ENCODE results near the gene NUP54. TPM values are rescaled to one million over a fixed set of nuclear protein-coding genes. Genes with fewer than 3 reads are reported as not detected.

Gene NUP54
- total RNA-seq, 2 donors from 2014 or later: 31.5 to 35.3 TPM

- no peak overlapping the region for H3K27ac ChIP-seq
- no peaks in the 10 kb centered on the region for H3K9me3 ChIP-seq
- no peak for TF ChIP-seq CTCF (IDR thresholded peaks at IDR 0.05)
- no peak overlapping the region for H3K4me3 ChIP-seq
- no peak overlapping the region for H3K9ac ChIP-seq (ENCODE audit: low read depth in 2 of 2, low read length in 2 of 2)
- intact Hi-C loops (cut with DNase I): no loop called here
- H3K27me3 ChIP-seq: no peaks in the 10 kb centered on the region
- no peaks in the 10 kb centered on the region for H3K4me1 ChIP-seq
- peaks cover 8% of the 10 kb centered on the region for H3K36me3 ChIP-seq
- no peak for DNase-seq
Observed at GRCh38 chr4:76168688-76169087, 20.5 kb upstream of the NUP54 start.

GRCh38 chr4:76166480-76166879 lies 18.3 kb upstream of the NUP54 start:
- intact Hi-C loops (cut with DNase I): no loop called here

GRCh38 chr4:76160355-76160754 lies 12.2 kb upstream of the NUP54 start:
- no peaks in the 10 kb centered on the region for H3K9me3 ChIP-seq
- H3K4me1 ChIP-seq: no peaks in the 10 kb centered on the region
- peaks cover 4% of the 10 kb centered on the region for H3K36me3 ChIP-seq
- no peak overlapping the region for H3K27ac ChIP-seq
- no peak overlapping the region for H3K4me3 ChIP-seq
- H3K27me3 ChIP-seq: no peaks in the 10 kb centered on the region
- intact Hi-C loops (cut with DNase I): no loop called here
- TF ChIP-seq CTCF (IDR thresholded peaks at IDR 0.05): no peak
- H3K9ac ChIP-seq (ENCODE audit: low read depth in 2 of 2, low read length in 2 of 2): no peak overlapping the region
- DNase-seq: no peak

More at GRCh38 chr4:76166480-76166879, 18.3 kb upstream of the NUP54 start:
- TF ChIP-seq CTCF (IDR thresholded peaks at IDR 0.05): no peak
- Histone ChIP-seq H3K4me1 (no peaks in the 10 kb centered on the region), H3K9ac (ENCODE audit: low read depth in 2 of 2, low read length in 2 of 2) (no peak overlapping the region), H3K4me3 (no peak overlapping the region), H3K36me3 (peaks cover 4% of the 10 kb centered on the region), H3K9me3 (no peaks in the 10 kb centered on the region), H3K27ac (no peak overlapping the region), H3K27me3 (no peaks in the 10 kb centered on the region)
- no peak for DNase-seq

GRCh38 chr4:76156635-76157034 lies 8.4 kb upstream of the NUP54 start:
- H3K4me3 ChIP-seq: no peak overlapping the region
- no peaks in the 10 kb centered on the region for H3K27me3 ChIP-seq
- intact Hi-C loops (cut with DNase I): no loop called here
- no peak for DNase-seq
- no peak for TF ChIP-seq CTCF (IDR thresholded peaks at IDR 0.05)
- H3K4me1 ChIP-seq: no peaks in the 10 kb centered on the region
- no peak overlapping the region for H3K27ac ChIP-seq
- H3K9ac ChIP-seq (ENCODE audit: low read depth in 2 of 2, low read length in 2 of 2): no peak overlapping the region
- no peaks in the 10 kb centered on the region for H3K9me3 ChIP-seq
- peaks cover 4% of the 10 kb centered on the region for H3K36me3 ChIP-seq

- intact Hi-C loops (cut with DNase I): no loop called here
- Histone ChIP-seq H3K27me3 (no peaks in the 10 kb centered on the region), H3K9me3 (no peaks in the 10 kb centered on the region), H3K36me3 (no peaks in the 10 kb centered on the region), H3K27ac (no peak overlapping the region), H3K4me3 (no peak overlapping the region), H3K9ac (ENCODE audit: low read depth in 2 of 2, low read length in 2 of 2) (no peak overlapping the region), H3K4me1 (no peaks in the 10 kb centered on the region)
- no peak for TF ChIP-seq CTCF (IDR thresholded peaks at IDR 0.05)
- no peak for DNase-seq
Observed at GRCh38 chr4:76155979-76156378, 7.8 kb upstream of the NUP54 start.

GRCh38 chr4:76153356-76153755 lies 5.2 kb upstream of the NUP54 start:
- H3K9me3 ChIP-seq: no peaks in the 10 kb centered on the region
- intact Hi-C loops (cut with DNase I): no loop called here

More at GRCh38 chr4:76153356-76153755, 5.2 kb upstream of the NUP54 start:
- TF ChIP-seq CTCF (IDR thresholded peaks at IDR 0.05): no peak
- peaks cover 4% of the 10 kb centered on the region for H3K4me1 ChIP-seq
- H3K27me3 ChIP-seq: no peaks in the 10 kb centered on the region
- no peak overlapping the region for H3K4me3 ChIP-seq
- DNase-seq: no peak
- H3K36me3 ChIP-seq: no peaks in the 10 kb centered on the region
- H3K9ac ChIP-seq (ENCODE audit: low read depth in 2 of 2, low read length in 2 of 2): no peak overlapping the region
- H3K27ac ChIP-seq: no peak overlapping the region
